HG03521 (cell line): Measurements from ENCODE around the gene RNF207.

ENCODE experiments used
- ATAC-seq: cut with Tn5 transposase; IDR thresholded peaks from one replicate; pipeline ENCODE4 v1.9.1; 2021; ENCODE audit warnings: mild to moderate bottlenecking, moderate library complexity; ENCODE audit not compliant: unreplicated experiment

The RNF207 gene

DNA sequence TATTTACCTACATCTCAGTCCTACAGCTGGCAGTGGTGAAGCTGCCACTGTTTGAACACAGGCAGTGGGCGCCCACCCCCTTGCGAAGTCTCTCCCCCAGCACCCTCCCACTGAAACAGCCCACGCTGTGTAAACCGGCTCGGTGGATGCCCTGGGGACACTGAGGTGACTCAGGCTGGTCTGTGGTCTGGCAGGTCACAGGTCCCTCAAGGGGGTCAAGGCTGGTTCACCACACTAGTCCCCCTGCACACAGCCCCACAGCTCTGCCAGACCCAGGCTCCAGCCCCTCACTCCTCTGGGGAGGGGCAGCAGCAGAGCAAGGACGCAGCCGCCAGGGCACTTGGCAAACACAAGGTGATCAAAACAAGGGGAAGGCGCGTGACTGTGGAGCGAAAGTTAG lies 33.4 kb upstream of the RNF207 start:
- no peak for ATAC-seq

DNA sequence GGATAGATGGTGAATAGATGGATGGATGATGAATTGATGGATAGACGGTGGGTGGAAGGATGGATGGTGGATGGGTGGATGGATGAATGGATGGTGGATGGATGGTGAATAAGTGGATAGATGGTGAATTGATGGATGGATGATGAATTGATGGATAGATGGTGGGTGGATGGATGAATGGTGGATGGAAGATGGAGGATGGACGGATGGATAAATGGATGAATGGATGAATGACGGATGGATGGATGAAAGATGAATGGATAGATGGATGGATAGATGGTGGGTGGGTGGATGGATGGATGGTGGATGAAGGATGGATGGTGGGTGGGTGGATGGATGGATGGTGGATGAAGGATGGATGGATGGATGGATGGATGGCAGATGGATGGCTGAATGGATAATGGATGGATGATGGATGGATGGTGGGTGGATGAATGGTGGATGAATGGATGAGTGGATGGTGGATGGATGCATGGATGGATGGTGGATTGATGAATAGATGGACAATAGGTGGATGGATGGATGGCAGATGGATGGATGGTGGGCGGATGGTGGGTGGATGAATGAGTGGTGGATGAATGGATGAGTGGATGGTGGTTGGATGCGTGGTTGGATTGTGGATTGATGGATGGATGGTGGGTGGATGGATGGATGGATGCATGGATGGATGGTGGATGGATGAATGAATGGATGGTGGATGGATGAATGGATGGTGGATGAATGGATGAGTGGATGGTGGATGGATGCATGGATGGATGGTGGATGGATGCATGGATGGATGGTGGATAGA lies 31.1 kb upstream of the RNF207 start:
- ATAC-seq, result no peak

DNA sequence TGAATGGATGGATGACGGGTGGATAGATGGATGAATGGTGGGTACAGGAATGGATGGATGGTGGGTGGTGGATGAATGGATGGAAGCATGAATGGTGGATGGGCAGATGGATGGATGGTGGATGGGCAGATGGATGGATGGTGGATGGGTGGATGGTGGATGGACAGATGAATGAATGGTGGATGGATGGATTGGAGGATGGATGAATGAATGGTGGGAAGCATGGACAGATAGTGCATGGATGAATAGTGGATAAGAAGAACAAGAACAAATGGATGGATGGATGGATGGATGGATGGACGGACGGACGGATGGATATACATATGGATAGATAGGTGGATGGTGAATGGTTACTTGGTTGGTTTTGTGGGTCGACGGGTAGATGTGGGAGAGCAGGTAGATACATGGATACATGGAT lies 30.5 kb upstream of the RNF207 start:
- no peak for ATAC-seq

- ATAC-seq, result no peak
These were observed 29.1 kb upstream of the RNF207 start for GRCh38 chr1:6176779-6177178.

DNA sequence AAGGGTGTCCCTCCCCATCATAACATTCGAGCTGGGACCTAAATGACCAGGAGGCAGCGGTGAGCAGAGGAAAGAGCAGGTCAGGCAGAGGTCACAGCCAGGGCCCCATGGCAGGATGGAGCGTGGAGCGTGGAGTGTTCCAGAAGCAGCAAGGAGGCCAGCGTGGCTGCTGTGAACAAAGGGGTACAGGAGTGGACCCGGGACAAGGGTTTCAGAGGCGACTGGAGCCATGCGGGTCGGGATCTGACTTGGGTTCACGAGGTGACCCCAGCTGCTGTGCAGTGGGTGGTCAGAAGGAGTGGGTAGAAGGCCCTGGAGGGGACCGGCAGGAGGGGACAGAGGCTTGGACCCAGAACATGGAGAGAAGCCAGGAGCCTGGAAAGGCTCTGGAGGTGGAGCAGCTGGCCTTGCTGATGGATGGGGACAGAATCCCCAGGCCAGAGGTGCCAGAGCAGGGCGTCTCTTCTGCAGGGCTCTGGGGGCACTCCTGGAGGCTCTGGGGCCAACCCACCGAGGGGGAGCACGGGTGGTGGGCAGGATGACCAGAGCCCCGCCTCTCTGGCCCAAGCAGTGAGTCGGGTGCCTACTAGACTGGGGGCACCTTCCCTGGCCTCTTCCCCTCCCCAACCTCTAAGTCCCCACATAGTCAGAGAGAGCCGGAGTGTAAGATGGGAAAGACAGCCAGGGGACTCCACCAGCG lies 28.1 kb upstream of the RNF207 start:
- no peak for ATAC-seq

GRCh38 chr1:6178751-6179563 lies 27.0 kb upstream of the RNF207 start:
- ATAC-seq, result no peak

- no peak for ATAC-seq
These were observed 26.2 kb upstream of the RNF207 start for GRCh38 chr1:6179564-6180175.

DNA sequence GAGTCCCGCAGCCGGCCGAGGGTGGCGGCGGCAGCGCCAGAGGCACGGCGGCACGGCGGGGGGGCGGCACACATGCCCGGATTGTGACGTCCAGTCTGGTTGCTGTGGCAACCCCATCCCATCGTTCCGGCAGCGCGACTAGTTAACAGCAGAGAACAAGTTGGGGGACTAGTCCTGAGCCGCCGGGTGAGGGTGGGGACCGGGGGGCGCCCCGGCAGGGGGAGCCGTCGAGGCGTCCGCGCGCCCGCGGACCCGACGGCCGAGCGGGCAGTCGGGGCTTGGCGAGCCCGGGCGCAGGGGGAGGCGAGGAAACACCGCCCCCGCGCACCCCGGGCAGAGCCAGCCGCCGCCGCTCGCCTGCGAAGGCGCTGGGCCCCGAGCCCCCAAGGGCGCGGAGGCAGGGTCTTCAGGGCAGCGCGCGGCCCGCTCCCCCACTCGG lies 25.6 kb upstream of the RNF207 start, which contains the start of gene CHD5:
CHD5 (minus strand) TSS at position 54 of the 439 bp plus-strand sequence. CDS start 298 bp downstream, outside the sequence.
- ATAC-seq, result no peak

- ATAC-seq, result no peak
These were observed 25.1 kb upstream of the RNF207 start for GRCh38 chr1:6180707-6181311.

DNA sequence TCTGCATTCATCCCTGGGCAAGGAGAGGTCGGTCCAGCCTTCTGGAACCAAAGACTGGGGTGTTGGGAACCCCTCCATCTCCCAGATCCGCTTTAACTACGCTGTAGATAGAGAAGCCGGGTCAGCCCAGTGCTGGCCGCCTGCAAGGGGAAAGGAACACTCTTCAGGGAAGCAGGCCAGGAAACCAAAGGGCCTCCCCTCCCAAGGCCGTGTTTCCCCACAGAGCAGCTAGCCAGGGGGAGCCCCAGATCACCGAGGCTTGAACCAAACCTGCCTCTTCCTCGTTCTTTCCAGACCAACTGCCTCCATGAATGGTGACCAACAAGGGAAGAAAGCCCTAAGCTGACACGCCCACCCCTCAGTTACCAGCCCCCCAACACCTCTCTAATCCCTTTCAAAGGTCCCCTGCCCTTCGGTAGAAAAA lies 24.6 kb upstream of the RNF207 start:
- no peak for ATAC-seq

DNA sequence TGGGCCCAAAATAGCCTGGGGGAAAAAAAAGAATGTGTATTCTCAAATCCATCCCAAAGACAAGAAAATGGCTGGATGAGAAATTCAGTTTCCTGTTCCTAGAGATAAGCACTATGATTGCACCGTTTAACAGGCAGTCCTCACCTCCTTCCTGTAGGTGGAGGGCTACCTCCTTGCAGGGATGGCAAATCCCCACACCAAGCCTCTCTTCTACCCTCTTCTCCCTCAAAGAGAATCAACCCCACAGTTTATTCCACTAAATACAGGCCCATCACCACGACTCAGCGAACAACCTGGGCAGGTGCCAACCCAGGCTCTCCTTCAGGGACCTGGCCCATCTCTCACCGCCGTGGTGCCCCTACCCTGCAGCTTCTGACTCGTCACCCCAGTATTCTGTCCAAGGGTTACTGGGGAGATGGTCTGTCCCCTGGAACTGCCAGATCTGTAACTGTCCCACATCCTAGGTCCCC lies 22.4 kb upstream of the RNF207 start:
- ATAC-seq, result no peak

- no peak for ATAC-seq
These were observed 21.7 kb upstream of the RNF207 start for GRCh38 chr1:6184083-6184783.

- ATAC-seq, result no peak
These were observed 20.8 kb upstream of the RNF207 start for GRCh38 chr1:6185151-6185550.

GRCh38 chr1:6185635-6186382 lies 20.1 kb upstream of the RNF207 start:
- no peak for ATAC-seq

- ATAC-seq, result no peak
These were observed 17.5 kb upstream of the RNF207 start for GRCh38 chr1:6188466-6188865.

GRCh38 chr1:6191968-6192367 lies 14.0 kb upstream of the RNF207 start:
- no peak for ATAC-seq

- ATAC-seq, result no peak
These were observed 8.0 kb upstream of the RNF207 start for GRCh38 chr1:6197746-6198427.

GRCh38 chr1:6198646-6199297 lies 7.1 kb upstream of the RNF207 start:
- ATAC-seq, result peak; percentile 28
